K562 (cell line): ENCODE results near the gene DAB2IP. TPM values are rescaled to one million over a fixed set of nuclear protein-coding genes. Genes with fewer than 3 reads are reported as not detected.

Experiments used
- ATAC-seq: fragments of 200-7000 bp; cut with Tn5 transposase; 3 replicates; pipeline ENCODE4 v1.9.1; 2020; ENCODE audit warnings: moderate library complexity
- BruUV-seq: library from RNA; stranded (reverse); fragments of 400-500 nt; replicated peaks from 2 replicates; lab custom pipeline; 2021; lab: Mats Ljungman, UMichigan
- CTCF ChIA-PET: fragments of 300-600 bp; formaldehyde crosslinking; extraction: SDS; loops from one replicate; lab custom pipeline; 2021; ENCODE audit warnings: low intra/inter-chr PET ratio; lab: Yijun Ruan, JAX
- POLR2A ChIA-PET: fragments of 300-600, 350-650 bp; sonication (Branson Sonifier 250); formaldehyde crosslinking; extraction: SDS; loops from one replicate; lab custom pipeline; 2021; ENCODE audit warnings: antibody characterized with exemption, inconsistent platforms; lab: Yijun Ruan, JAX
- DNase-seq, 4 experiments: peaks; one replicate each; pipeline versions ENCODE4 v3.0.0 to v3.0.0-alpha.2; 2011 to 2018; ENCODE audit warnings: low spot score in 3 of 4, mixed read lengths in 3 of 4; ENCODE audit errors: extremely low read depth in 1 of 4
- FAIRE-seq: peaks from 2 replicates; lab custom pipeline; 2011; peaks lifted over from hg19 to GRCh38; lab: Jason Lieb, UNC
- H2AFZ ChIP-seq: 2 replicates; pipeline ENCODE4 v1.6.0; 2011; ENCODE audit warnings: low read depth, low read length, control low read depth, inconsistent platforms
- H3K27ac ChIP-seq: fragments of 200-600 bp; 3 replicates; pipeline ENCODE4 v1.8.0; 2011; ENCODE audit warnings: low read depth, mild to moderate bottlenecking, control low read depth, inconsistent platforms, low read length, moderate library complexity, mixed read lengths; ENCODE audit errors: extremely low read depth
- H3K27me3 ChIP-seq, 2 experiments: fragments of 300-600 bp in 1 of 2; 2 replicates in 1 of 2; 3 replicates in 1 of 2; pipeline versions ENCODE4 v1.6.0 to v1.8.0; 2011; ENCODE audit warnings: inconsistent platforms in 2 of 2, low read length in 2 of 2, mild to moderate bottlenecking in 1 of 2, mixed read lengths in 1 of 2, moderate library complexity in 1 of 2; ENCODE audit not compliant: control insufficient read depth in 2 of 2, insufficient read depth in 2 of 2
- H3K36me3 ChIP-seq: fragments of 300-600 bp; 3 replicates; pipeline ENCODE4 v1.8.0; 2011; ENCODE audit warnings: mild to moderate bottlenecking, low read length, inconsistent platforms; ENCODE audit not compliant: control insufficient read depth, insufficient read depth
- H3K4me1 ChIP-seq, 2 experiments: fragments of 200-600 bp in 1 of 2; replicated peaks in 1 of 2; 2 replicates in 1 of 2; 3 replicates in 1 of 2; pipeline versions ENCODE4 v1.5.1 to v1.8.0; 2011; ENCODE audit warnings: inconsistent platforms in 2 of 2, low read length in 2 of 2, mild to moderate bottlenecking in 1 of 2, mixed read lengths in 1 of 2, moderate library complexity in 1 of 2; ENCODE audit not compliant: control insufficient read depth in 2 of 2, insufficient read depth in 2 of 2
- H3K4me2 ChIP-seq: 2 replicates; pipeline ENCODE4 v1.6.1; 2011; ENCODE audit warnings: low read length, control low read depth, inconsistent platforms, mixed read lengths; ENCODE audit not compliant: insufficient read depth
- H3K4me3 ChIP-seq: fragments of 200-600 bp; sonication (generic), shearing (Covaris generic); 2 replicates; pipeline ENCODE4 v1.5.1; 2016; ENCODE audit warnings: control low read depth, inconsistent platforms
- H3K79me2 ChIP-seq: fragments of 200-600 bp; 3 replicates; pipeline ENCODE4 v1.8.0; 2011; ENCODE audit warnings: low read length, inconsistent platforms; ENCODE audit not compliant: control insufficient read depth, insufficient read depth
- H3K9ac ChIP-seq, 2 experiments: 2 replicates each; pipeline versions ENCODE4 v1.6.0 to v1.6.1; 2011; ENCODE audit warnings: low read depth in 2 of 2, low read length in 2 of 2, control low read depth in 1 of 2, inconsistent platforms in 1 of 2, mild to moderate bottlenecking in 1 of 2, mixed read lengths in 1 of 2; ENCODE audit not compliant: insufficient read depth in 1 of 2
- H3K9me1 ChIP-seq: one replicate; pipeline ENCODE4 v1.6.0; 2011; ENCODE audit warnings: inconsistent platforms, mild to moderate bottlenecking, low read length, moderate library complexity; ENCODE audit not compliant: control insufficient read depth, insufficient read depth
- H3K9me3 ChIP-seq: replicated peaks from 2 replicates; pipeline ENCODE4 v1.5.1; 2011; ENCODE audit warnings: low read depth, low read length, inconsistent platforms; ENCODE audit not compliant: control insufficient read depth, insufficient read depth
- H4K20me1 ChIP-seq: replicated peaks from 2 replicates; pipeline ENCODE4 v1.6.1; 2011; ENCODE audit warnings: low read length, inconsistent platforms, mixed read lengths; ENCODE audit not compliant: control insufficient read depth, insufficient read depth
- ELK1 ChIP-seq: sonication (generic); formaldehyde crosslinking; IDR thresholded peaks from 2 replicates; pipeline ENCODE4 v1.8.1; 2022; ENCODE audit warnings: missing genetic modification reagents
- MAFK ChIP-seq: IDR thresholded peaks from 2 replicates; pipeline ENCODE4 v1.6.1; 2011; ENCODE audit warnings: low read length, improper control_type of control experiment
- THRB ChIP-seq: fragments of 450-650 bp; formaldehyde crosslinking; conservative IDR thresholded peaks from 2 replicates; pipeline ENCODE4 v1.4.0; 2022; ENCODE audit warnings: mild to moderate bottlenecking, missing genetic modification characterization
- WGBS: fragments of 100-300 bp; shearing (Covaris generic); methylation state at CpG from one replicate; pipeline ENCODE4 v1.1.6; 2016; ENCODE audit warnings: low coverage, mixed read lengths; ENCODE audit not compliant: insufficient coverage; ENCODE audit errors: missing lambda C conversion rate; 5-methylcytosine and 5-hydroxymethylcytosine counted together
- in situ Hi-C: fragments of 300-500 bp; cut with MboI; formaldehyde crosslinking; loops from 4 replicates; pipeline ENCODE4 v1.15.0; 2018; ENCODE audit warnings: inconsistent platforms, mixed read lengths
- intact Hi-C: fragments of 100-400 bp; cut with micrococcal nuclease; formaldehyde crosslinking; loops from 2 replicates; pipeline ENCODE4 v1.14.2; 2022
- polyA plus RNA-seq, 8 experiments: library from polyadenylated mRNA; depleted of rRNA in 4 of 8; stranded (reverse) in 5 of 8; unstranded in 3 of 8; fragments of >200 nt; fragmentation: Nextera tagmentation in 2 of 8; fragmentation: Illumina TruSeq in 1 of 8; extraction: Ambion mirVana in 2 of 8; extraction: Trizol in 1 of 8; gene quantifications; 2 replicates each; pipeline versions ENCODE4 v1.2.1 to v1.2.3, GENCODE V29; 2011 to 2014; ENCODE audit warnings: inconsistent platforms in 1 of 8, missing spikeins in 1 of 8
- total RNA-seq, 7 experiments: library from RNA; depleted of rRNA in 6 of 7; stranded (reverse); fragments of >200 nt in 6 of 7; fragmentation: Illumina TruSeq in 2 of 7; extraction: Trizol in 2 of 7; gene quantifications; 2 replicates each; pipeline versions ENCODE4 v1.2.1 to v1.2.3, GENCODE V29; 2011 to 2021; ENCODE audit warnings: low replicate concordance in 1 of 7

DAB2IP gene
- total and polyA plus RNA-seq, 9 of the 15 experiments (the other 6 are each of a cell fraction or from before 2014, with no cell fraction given) = 0.04 to 0.31 (median 0.08) TPM; not detected in 5

GRCh38 chr9:121698627-121699570, 47.5 kb downstream of the DAB2IP start (continued):
- no peak for TF ChIP-seq THRB (CRISPR knock-in tag)

GRCh38 chr9:121699571-121700164, 48.2 kb downstream of the DAB2IP start:
- TF ChIP-seq ELK1 (CRISPR knock-in tag) = no peak
- no peak for TF ChIP-seq MAFK
- FAIRE-seq (no peak), ATAC-seq (no peak), DNase-seq (no peak)
- ChIA-PET CTCF (no interaction called here), POLR2A (no interaction called here)
- WGBS = 32% methylated on average over 14 of the region's 36 CpGs
- in situ Hi-C loops = loop anchor here (25.0 kb wide), 1 partner anchor 638 kb away; no protein-coding TSS in a partner anchor
- H3K4me1 ChIP-seq = peaks cover 0 to 5% of the 10 kb centered on the region in 2 experiments; a peak in 1 of 5 replicates
- no peaks in the 10 kb centered on the region for H3K79me2 ChIP-seq
- H3K36me3 ChIP-seq = no peaks in the 10 kb centered on the region
- no peak overlapping the region for H3K4me2 ChIP-seq
- no peak overlapping the region for H3K27ac ChIP-seq
- no peak overlapping the region for H3K9ac ChIP-seq
- peaks cover 11% of the 10 kb centered on the region for H4K20me1 ChIP-seq
- no peak overlapping the region for H3K4me3 ChIP-seq
- no TSS peak for BruUV-seq
- no peaks in the 10 kb centered on the region for H3K9me3 ChIP-seq
- H3K27me3 ChIP-seq = peaks cover 17 to 56% of the 10 kb centered on the region in 2 experiments
- no peaks in the 10 kb centered on the region for H3K9me1 ChIP-seq
- H2AFZ ChIP-seq = no peak overlapping the region
- intact Hi-C loops = loop anchor here (5.0 to 10.0 kb wide), 2 partner anchors 152 to 155 kb away; no protein-coding TSS in a partner anchor
